Activated CD8-positive, alpha-beta memory T cell treated with anti-CD3 and anti-CD28 coated beads, Interleukin-2, amount 50 U/mL, for 1 hour (primary cell): ENCODE measurements around the gene DAZAP2.
A peak's percentile ranks its signal among the peaks of the same experiment; 100 is the strongest.
"Not testable (repeated sequence)": the region's sequence is repeated elsewhere in the genome, so short reads cannot be mapped to it uniquely, and the experiment has no call there.

Experiments
- DNase-seq: peaks from one replicate; pipeline ENCODE4 v3.0.0-alpha.2; 2020; ENCODE audit errors: extremely low read depth

DAZAP2 gene

GRCh38 chr12:51217133-51217967, 21.3 kb upstream of the DAZAP2 start:
- peak; percentile 22 for DNase-seq

- peak; percentile 36 for DNase-seq
These were observed 20.5 kb upstream of the DAZAP2 start, which contains the start of gene POU6F1 for GRCh38 chr12:51217968-51218606. Gene POU6F1 (minus strand): TSS chr12:51218062. CDS start chr12:51206836, 11,226 bp downstream.

GRCh38 chr12:51218607-51219161, 19.9 kb upstream of the DAZAP2 start:
- no peak for DNase-seq

- DNase-seq, result no peak
These were observed 19.3 kb upstream of the DAZAP2 start for GRCh38 chr12:51219322-51219721.

GRCh38 chr12:51219857-51220256, 18.8 kb upstream of the DAZAP2 start:
- DNase-seq, result not testable (repeated sequence)

GRCh38 chr12:51222461-51222860, 16.2 kb upstream of the DAZAP2 start:
- DNase-seq, result no peak

- no peak for DNase-seq
These were observed 14.0 kb upstream of the DAZAP2 start for GRCh38 chr12:51224625-51225024.

- DNase-seq, result no peak
These were observed 13.4 kb upstream of the DAZAP2 start for GRCh38 chr12:51225234-51225633.

GRCh38 chr12:51225771-51226170, 12.9 kb upstream of the DAZAP2 start:
- no peak for DNase-seq

- DNase-seq, result not testable (repeated sequence)
These were observed 11.5 kb upstream of the DAZAP2 start for GRCh38 chr12:51227112-51227511.

- DNase-seq, result no peak
These were observed 10.7 kb upstream of the DAZAP2 start for GRCh38 chr12:51227962-51228361.

GRCh38 chr12:51229116-51229809, 9.4 kb upstream of the DAZAP2 start:
- DNase-seq, result no peak

- no peak for DNase-seq
These were observed 6.0 kb upstream of the DAZAP2 start for GRCh38 chr12:51232642-51233041.

GRCh38 chr12:51234530-51234929, 4.1 kb upstream of the DAZAP2 start:
- DNase-seq, result no peak

GRCh38 chr12:51238037-51238509, 553 bp upstream of the DAZAP2 start:
- no peak for DNase-seq

GRCh38 chr12:51240971-51241370, 2.3 kb downstream of the DAZAP2 start:
- no peak for DNase-seq

- DNase-seq, result no peak
These were observed 3.5 kb downstream of the DAZAP2 start for GRCh38 chr12:51242120-51242519.

GRCh38 chr12:51242876-51243275, 4.2 kb downstream of the DAZAP2 start:
- DNase-seq, result no peak

- DNase-seq, result no peak
These were observed 5.6 kb downstream of the DAZAP2 start for GRCh38 chr12:51244269-51244668.

GRCh38 chr12:51245476-51246253, 7.0 kb downstream of the DAZAP2 start:
- no peak for DNase-seq

GRCh38 chr12:51246254-51246853, 7.7 kb downstream of the DAZAP2 start:
- DNase-seq, result no peak
